Hepatocyte (in vitro differentiated cells): Measurements from ENCODE around the gene PNMA6E. TPM values are rescaled to one million over a fixed set of nuclear protein-coding genes. Genes with fewer than 3 reads are reported as not detected.

ENCODE experiments used
- DNase-seq: peaks from one replicate; pipeline ENCODE4 v3.0.0-alpha.2; 2016; ENCODE audit warnings: low spot score
- H2AFZ ChIP-seq: fragments of 200-600 bp; sonication (generic); 2 replicates; pipeline ENCODE4 v1.6.0; 2016; ENCODE audit warnings: antibody characterized with exemption, mild to moderate bottlenecking
- H3K27ac ChIP-seq: fragments of 200-600 bp; sonication (generic); 2 replicates; pipeline ENCODE4 v1.5.1; 2016; ENCODE audit warnings: mild to moderate bottlenecking
- H3K27me3 ChIP-seq: fragments of 200-600 bp; sonication (generic); 2 replicates; pipeline ENCODE4 v1.6.1; 2016
- H3K36me3 ChIP-seq: fragments of 200-600 bp; sonication (generic); replicated peaks from 2 replicates; pipeline ENCODE4 v1.5.1; 2016; ENCODE audit warnings: low read depth; ENCODE audit not compliant: insufficient read depth
- H3K4me1 ChIP-seq: fragments of 200-600 bp; sonication (generic); 2 replicates; pipeline ENCODE4 v1.5.1; 2016; ENCODE audit warnings: mild to moderate bottlenecking, moderate library complexity; ENCODE audit not compliant: insufficient read depth
- H3K4me2 ChIP-seq: fragments of 200-600 bp; sonication (generic); 2 replicates; pipeline ENCODE4 v1.6.0; 2016
- H3K4me3 ChIP-seq: fragments of 200-600 bp; sonication (generic); 2 replicates; pipeline ENCODE4 v1.5.1; 2016; ENCODE audit warnings: mild to moderate bottlenecking
- H3K79me2 ChIP-seq: fragments of 200-600 bp; sonication (generic); 2 replicates; pipeline ENCODE4 v1.6.0; 2017; ENCODE audit warnings: mild to moderate bottlenecking
- H3K9me2 ChIP-seq: fragments of 200-600 bp; sonication (generic); replicated peaks from 2 replicates; pipeline ENCODE4 v1.6.0; 2017; ENCODE audit warnings: mild to moderate bottlenecking; ENCODE audit not compliant: insufficient read depth
- H3K9me3 ChIP-seq: fragments of 200-600 bp; sonication (generic); 2 replicates; pipeline ENCODE4 v1.5.1; 2016; ENCODE audit warnings: low read depth, mild to moderate bottlenecking
- H4K20me1 ChIP-seq: fragments of 200-600 bp; sonication (generic); 2 replicates; pipeline ENCODE4 v1.6.0; 2016; ENCODE audit warnings: mild to moderate bottlenecking; ENCODE audit not compliant: insufficient read depth, poor library complexity, severe bottlenecking
- EZH2 ChIP-seq: fragments of 200-600 bp; sonication (generic); IDR thresholded peaks from 2 replicates; pipeline ENCODE4 v1.6.1; 2016; ENCODE audit warnings: antibody characterized with exemption, mild to moderate bottlenecking, borderline replicate concordance
- EZH2phosphoT487 ChIP-seq: fragments of 200-600 bp; sonication (generic); IDR thresholded peaks from one replicate; pipeline ENCODE4 v1.6.1; 2018; ENCODE audit warnings: antibody characterized with exemption, mild to moderate bottlenecking, low read depth, moderate library complexity; ENCODE audit not compliant: unreplicated experiment, severe bottlenecking
- WGBS: methylation state at CpG from one replicate; pipeline ENCODE4 v1.1.6; 2016; ENCODE audit warnings: low lambda C conversion rate; ENCODE audit errors: missing lambda C conversion rate; 5-methylcytosine and 5-hydroxymethylcytosine counted together
- polyA plus RNA-seq: library from polyadenylated mRNA; unstranded; fragments of >200 nt; fragmentation: Nextera tagmentation; extraction: Ambion mirVana; gene quantifications from 2 replicates; pipeline ENCODE4 v1.2.1, GENCODE V29; 2016
- total RNA-seq: library from RNA; depleted of rRNA; stranded (reverse); fragments of >200 nt; gene quantifications from 2 replicates; pipeline ENCODE4 v1.2.3, GENCODE V29; 2014
- TF ChIP-seq, protein P1 (sequence below): fragments of 200-600 bp; sonication (generic); IDR thresholded peaks from 2 replicates; pipeline ENCODE4 v1.5.1; 2016; ENCODE audit warnings: antibody characterized with exemption, mild to moderate bottlenecking; ENCODE audit not compliant: poor library complexity

PNMA6E gene
- total and polyA plus RNA-seq, 2 experiments from 2014 or later, result not detected

DNA sequence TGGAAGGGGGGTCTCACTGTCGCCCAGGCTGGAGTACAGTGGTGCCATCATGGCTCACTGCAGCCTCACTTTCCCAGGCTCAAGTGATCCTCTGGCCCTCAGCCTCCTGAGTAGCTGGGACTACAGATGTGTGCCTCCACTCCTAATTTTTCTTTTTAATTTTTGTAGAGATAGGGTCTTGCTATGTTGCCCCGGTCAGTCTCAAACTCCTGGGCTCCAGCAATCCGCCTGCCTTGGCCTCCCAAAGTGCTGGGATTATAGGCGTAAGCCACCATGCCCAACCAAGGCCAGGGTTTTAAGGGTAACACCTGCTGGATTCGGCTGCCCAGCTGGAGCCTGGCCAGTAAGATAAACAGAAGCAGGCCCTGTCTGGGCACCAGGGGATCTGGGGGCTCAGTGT, 41.3 kb upstream of the PNMA6E start:
- no peaks in the 10 kb centered on the region for H3K9me2 ChIP-seq
- no peaks in the 10 kb centered on the region for H3K4me1 ChIP-seq
- no peaks in the 10 kb centered on the region for H3K36me3 ChIP-seq
- no peak for DNase-seq
- TF ChIP-seq, protein P1, sequence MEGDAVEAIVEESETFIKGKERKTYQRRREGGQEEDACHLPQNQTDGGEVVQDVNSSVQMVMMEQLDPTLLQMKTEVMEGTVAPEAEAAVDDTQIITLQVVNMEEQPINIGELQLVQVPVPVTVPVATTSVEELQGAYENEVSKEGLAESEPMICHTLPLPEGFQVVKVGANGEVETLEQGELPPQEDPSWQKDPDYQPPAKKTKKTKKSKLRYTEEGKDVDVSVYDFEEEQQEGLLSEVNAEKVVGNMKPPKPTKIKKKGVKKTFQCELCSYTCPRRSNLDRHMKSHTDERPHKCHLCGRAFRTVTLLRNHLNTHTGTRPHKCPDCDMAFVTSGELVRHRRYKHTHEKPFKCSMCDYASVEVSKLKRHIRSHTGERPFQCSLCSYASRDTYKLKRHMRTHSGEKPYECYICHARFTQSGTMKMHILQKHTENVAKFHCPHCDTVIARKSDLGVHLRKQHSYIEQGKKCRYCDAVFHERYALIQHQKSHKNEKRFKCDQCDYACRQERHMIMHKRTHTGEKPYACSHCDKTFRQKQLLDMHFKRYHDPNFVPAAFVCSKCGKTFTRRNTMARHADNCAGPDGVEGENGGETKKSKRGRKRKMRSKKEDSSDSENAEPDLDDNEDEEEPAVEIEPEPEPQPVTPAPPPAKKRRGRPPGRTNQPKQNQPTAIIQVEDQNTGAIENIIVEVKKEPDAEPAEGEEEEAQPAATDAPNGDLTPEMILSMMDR, result no peak
- TF ChIP-seq EZH2 (no peak), EZH2phosphoT487 (no peak)
- H2AFZ ChIP-seq, result no peak overlapping the region
- no peaks in the 10 kb centered on the region for H3K79me2 ChIP-seq
- 69% methylated on average over 5 of the region's 5 CpGs for WGBS
- no peaks in the 10 kb centered on the region for H3K9me3 ChIP-seq
- no peak overlapping the region for H3K4me2 ChIP-seq
- no peaks in the 10 kb centered on the region for H4K20me1 ChIP-seq
- no peaks in the 10 kb centered on the region for H3K27me3 ChIP-seq
- H3K4me3 ChIP-seq, result no peak overlapping the region
- H3K27ac ChIP-seq, result no peak overlapping the region

- no peak for TF ChIP-seq EZH2
- TF ChIP-seq, protein P1, result no peak
- no peak for TF ChIP-seq EZH2phosphoT487
- WGBS, result 81% methylated on average over 9 of the region's 9 CpGs
- no peak overlapping the region for H3K4me2 ChIP-seq
Measured at GRCh38 chrX:153441981-153442380, 40.8 kb upstream of the PNMA6E start.

GRCh38 chrX:153441296-153441695, 40.1 kb upstream of the PNMA6E start:
- Histone ChIP-seq H3K27ac (no peak overlapping the region), H4K20me1 (no peaks in the 10 kb centered on the region), H3K36me3 (no peaks in the 10 kb centered on the region), H3K4me1 (no peaks in the 10 kb centered on the region), H3K4me2 (no peak overlapping the region), H3K9me3 (no peaks in the 10 kb centered on the region), H2AFZ (no peak overlapping the region), H3K4me3 (no peak overlapping the region), H3K79me2 (no peaks in the 10 kb centered on the region), H3K27me3 (no peaks in the 10 kb centered on the region), H3K9me2 (no peaks in the 10 kb centered on the region)
- TF ChIP-seq EZH2phosphoT487, result no peak
- TF ChIP-seq, protein P1, result no peak
- DNase-seq, result no peak
- 89% methylated on average over 7 of the region's 7 CpGs for WGBS

More at GRCh38 chrX:153441981-153442380, 40.8 kb upstream of the PNMA6E start:
- no peak overlapping the region for H2AFZ ChIP-seq
- H3K27me3 ChIP-seq, result no peaks in the 10 kb centered on the region
- no peaks in the 10 kb centered on the region for H3K9me2 ChIP-seq
- no peak overlapping the region for H3K4me3 ChIP-seq
- H3K27ac ChIP-seq, result no peak overlapping the region
- H3K36me3 ChIP-seq, result no peaks in the 10 kb centered on the region
- no peaks in the 10 kb centered on the region for H3K4me1 ChIP-seq
- no peaks in the 10 kb centered on the region for H4K20me1 ChIP-seq
- DNase-seq, result no peak
- H3K9me3 ChIP-seq, result no peaks in the 10 kb centered on the region
- no peaks in the 10 kb centered on the region for H3K79me2 ChIP-seq
